WERI-Rb-1 (cell line): ENCODE measurements around the gene PRSS38.
A peak's percentile ranks its signal among the peaks of the same experiment; 100 is the strongest.

Experiments used
- DNase-seq: peaks from one replicate; pipeline ENCODE4 v3.0.0-alpha.2; 2020
- H3K27ac ChIP-seq: fragments of 250-450 bp; sonication (Bioruptor Pico); 2 replicates; pipeline ENCODE4 v1.5.1; 2020; ENCODE audit warnings: mild to moderate bottlenecking, moderate library complexity
- H3K27me3 ChIP-seq: fragments of 250-450 bp; sonication (Bioruptor Pico); 2 replicates; pipeline ENCODE4 v1.5.1; 2021; ENCODE audit warnings: mild to moderate bottlenecking, low read depth, moderate library complexity; ENCODE audit not compliant: insufficient read depth, severe bottlenecking
- H3K36me3 ChIP-seq: fragments of 250-450 bp; sonication (Bioruptor Pico); 2 replicates; pipeline ENCODE4 v1.5.1; 2020; ENCODE audit warnings: mild to moderate bottlenecking, moderate library complexity
- H3K4me3 ChIP-seq: 2 replicates; pipeline ENCODE4 v1.5.1; 2011; ENCODE audit warnings: low read depth, mild to moderate bottlenecking, control low read depth, low read length
- H3K9me3 ChIP-seq: fragments of 250-450 bp; sonication (Bioruptor Pico); 2 replicates; pipeline ENCODE4 v1.5.1; 2021; ENCODE audit warnings: mild to moderate bottlenecking, moderate library complexity; ENCODE audit not compliant: severe bottlenecking
- TF ChIP-seq, protein P1 (sequence below): IDR thresholded peaks from 2 replicates; pipeline ENCODE4 v1.5.1; 2011; ENCODE audit warnings: low read depth, mild to moderate bottlenecking, control low read depth, inconsistent platforms, low read length

Gene PRSS38

DNA sequence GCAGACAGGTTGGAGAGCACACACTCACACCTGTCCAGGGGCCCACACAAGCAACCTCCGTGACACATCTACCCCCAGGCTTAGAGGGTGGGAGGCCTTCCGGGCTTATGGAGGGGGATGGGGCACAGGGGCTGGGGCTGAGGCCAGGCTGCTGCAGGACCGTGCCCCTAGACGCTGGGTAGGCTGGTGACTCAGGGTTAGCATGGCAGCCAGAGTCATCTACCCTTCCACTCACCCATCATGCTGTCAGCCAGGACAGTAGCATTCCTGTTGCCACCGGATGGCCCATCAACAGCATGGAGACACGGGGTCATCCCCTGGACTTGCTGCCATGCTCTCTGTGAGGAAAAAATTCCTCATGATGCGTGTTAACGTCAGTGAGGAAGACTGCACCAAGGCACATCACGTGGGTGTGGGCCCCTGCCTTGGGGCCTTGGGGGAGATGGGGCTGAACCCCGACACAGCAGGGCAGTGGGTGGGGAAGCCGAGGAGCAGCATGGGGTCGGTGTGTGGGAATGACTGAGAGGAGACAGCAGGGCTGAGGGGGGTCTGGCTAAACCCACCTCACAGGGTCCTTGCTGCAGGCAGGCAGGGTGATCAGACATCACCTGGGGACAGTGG is 79.5 kb downstream of the PRSS38 start:
- TF ChIP-seq, protein P1, sequence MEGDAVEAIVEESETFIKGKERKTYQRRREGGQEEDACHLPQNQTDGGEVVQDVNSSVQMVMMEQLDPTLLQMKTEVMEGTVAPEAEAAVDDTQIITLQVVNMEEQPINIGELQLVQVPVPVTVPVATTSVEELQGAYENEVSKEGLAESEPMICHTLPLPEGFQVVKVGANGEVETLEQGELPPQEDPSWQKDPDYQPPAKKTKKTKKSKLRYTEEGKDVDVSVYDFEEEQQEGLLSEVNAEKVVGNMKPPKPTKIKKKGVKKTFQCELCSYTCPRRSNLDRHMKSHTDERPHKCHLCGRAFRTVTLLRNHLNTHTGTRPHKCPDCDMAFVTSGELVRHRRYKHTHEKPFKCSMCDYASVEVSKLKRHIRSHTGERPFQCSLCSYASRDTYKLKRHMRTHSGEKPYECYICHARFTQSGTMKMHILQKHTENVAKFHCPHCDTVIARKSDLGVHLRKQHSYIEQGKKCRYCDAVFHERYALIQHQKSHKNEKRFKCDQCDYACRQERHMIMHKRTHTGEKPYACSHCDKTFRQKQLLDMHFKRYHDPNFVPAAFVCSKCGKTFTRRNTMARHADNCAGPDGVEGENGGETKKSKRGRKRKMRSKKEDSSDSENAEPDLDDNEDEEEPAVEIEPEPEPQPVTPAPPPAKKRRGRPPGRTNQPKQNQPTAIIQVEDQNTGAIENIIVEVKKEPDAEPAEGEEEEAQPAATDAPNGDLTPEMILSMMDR = no peak
- DNase-seq = peak; percentile 0
- Histone ChIP-seq H3K27me3 (no peaks in the 10 kb centered on the region), H3K36me3 (no peaks in the 10 kb centered on the region), H3K9me3 (no peaks in the 10 kb centered on the region), H3K4me3 (no peak overlapping the region), H3K27ac (no peak overlapping the region)
